IMR-90 (cell line): Measurements from ENCODE around the gene WDR48. TPM values are rescaled to one million over a fixed set of nuclear protein-coding genes. Genes with fewer than 3 reads are reported as not detected.
A peak's percentile ranks its signal among the peaks of the same experiment; 100 is the strongest.

Source experiments
- ATAC-seq: fragments of 200-7000 bp; cut with Tn5 transposase; 2 replicates; pipeline ENCODE4 v1.9.1; 2020; ENCODE audit warnings: low read depth, mild to moderate bottlenecking, moderate library complexity
- BruUV-seq: library from RNA; stranded (reverse); fragments of 400-500 nt; replicated peaks from 2 replicates; lab custom pipeline; 2021; lab: Mats Ljungman, UMichigan
- CTCF ChIA-PET: fragments of 300-600 bp; formaldehyde crosslinking; extraction: SDS; loops from one replicate; lab custom pipeline; 2021; ENCODE audit warnings: antibody characterized with exemption; lab: Yijun Ruan, JAX
- POLR2A ChIA-PET: fragments of 300-600 bp; sonication (Branson Sonifier 250); formaldehyde crosslinking; loops from one replicate; lab custom pipeline; 2022; ENCODE audit warnings: antibody characterized with exemption; ENCODE audit not compliant: unreplicated experiment; lab: Charles Lee
- DNase-seq: peaks from one replicate; pipeline ENCODE4 v3.0.0; 2013
- H2AFZ ChIP-seq: replicated peaks from 2 replicates; pipeline ENCODE3; 2013; ENCODE audit warnings: low read length, mild to moderate bottlenecking; ENCODE audit not compliant: poor library complexity
- H2AK5ac ChIP-seq: 2 replicates; pipeline ENCODE4 v1.6.1; 2013; ENCODE audit warnings: low read depth, low read length, inconsistent platforms
- H2AK9ac ChIP-seq: replicated peaks from 2 replicates; pipeline ENCODE3; 2013; ENCODE audit warnings: mild to moderate bottlenecking, low read depth, low read length, moderate library complexity; ENCODE audit not compliant: poor library complexity
- H2BK120ac ChIP-seq: 2 replicates; pipeline ENCODE4 v1.6.1; 2013; ENCODE audit warnings: low read depth, low read length, inconsistent platforms
- H2BK15ac ChIP-seq: 3 replicates; pipeline ENCODE4 v1.6.1; 2013; ENCODE audit warnings: low read depth, low read length, inconsistent platforms
- H2BK20ac ChIP-seq: 2 replicates; pipeline ENCODE4 v1.6.1; 2013; ENCODE audit warnings: low read depth, mild to moderate bottlenecking, inconsistent platforms, low read length, moderate library complexity
- H2BK5ac ChIP-seq: 2 replicates; pipeline ENCODE4 v1.6.1; 2013; ENCODE audit warnings: mild to moderate bottlenecking, low read depth, low read length, inconsistent platforms; ENCODE audit not compliant: poor library complexity, severe bottlenecking
- H3K14ac ChIP-seq: replicated peaks from 2 replicates; pipeline ENCODE4 v1.6.1; 2013; ENCODE audit warnings: low read depth, low read length, inconsistent platforms
- H3K18ac ChIP-seq: 2 replicates; pipeline ENCODE4 v1.6.1; 2013; ENCODE audit warnings: low read depth, low read length, control low read depth
- H3K23ac ChIP-seq: 2 replicates; pipeline ENCODE4 v1.6.1; 2013; ENCODE audit warnings: low read depth, low read length, inconsistent platforms
- H3K27ac ChIP-seq: 2 replicates; pipeline ENCODE4 v1.5.1; 2013; ENCODE audit warnings: mild to moderate bottlenecking, control low read depth, low read length; ENCODE audit not compliant: insufficient read depth
- H3K27me3 ChIP-seq: 2 replicates; pipeline ENCODE4 v1.6.1; 2013; ENCODE audit warnings: low read length; ENCODE audit not compliant: control insufficient read depth, insufficient read depth
- H3K36me3 ChIP-seq: 2 replicates; pipeline ENCODE4 v1.6.1; 2013; ENCODE audit warnings: low read length, mixed read lengths; ENCODE audit not compliant: control insufficient read depth, insufficient read depth
- H3K4ac ChIP-seq: 2 replicates; pipeline ENCODE4 v1.6.1; 2013; ENCODE audit warnings: low read depth, low read length, inconsistent platforms
- H3K4me1 ChIP-seq: 2 replicates; pipeline ENCODE4 v1.6.1; 2013; ENCODE audit warnings: low read length, mixed read lengths; ENCODE audit not compliant: control insufficient read depth, insufficient read depth
- H3K4me2 ChIP-seq: 2 replicates; pipeline ENCODE4 v1.6.1; 2013; ENCODE audit warnings: low read depth, mild to moderate bottlenecking, control low read depth, low read length, moderate library complexity
- H3K4me3 ChIP-seq: 2 replicates; pipeline ENCODE4 v1.5.1; 2013; ENCODE audit warnings: low read depth, mild to moderate bottlenecking, control low read depth, low read length, moderate library complexity; ENCODE audit not compliant: insufficient read depth
- H3K56ac ChIP-seq: 2 replicates; pipeline ENCODE4 v1.6.1; 2013; ENCODE audit warnings: low read length, inconsistent platforms; ENCODE audit not compliant: insufficient read depth; ENCODE audit errors: extremely low read depth
- H3K79me1 ChIP-seq, 2 experiments: 2 replicates each; pipeline ENCODE4 v1.6.1; 2013; ENCODE audit warnings: low read length in 2 of 2, inconsistent platforms in 1 of 2, low read depth in 1 of 2
- H3K9ac ChIP-seq: 2 replicates; pipeline ENCODE4 v1.6.1; 2013; ENCODE audit warnings: low read depth, low read length, control low read depth
- H3K9me1 ChIP-seq: 2 replicates; pipeline ENCODE4 v1.6.1; 2013; ENCODE audit warnings: low read length, inconsistent platforms; ENCODE audit not compliant: insufficient read depth
- H3K9me3 ChIP-seq: 2 replicates; pipeline ENCODE4 v1.6.1; 2013; ENCODE audit warnings: low read length; ENCODE audit not compliant: control insufficient read depth, insufficient read depth
- H4K20me1 ChIP-seq: 2 replicates; pipeline ENCODE4 v1.6.1; 2013; ENCODE audit warnings: low read length, inconsistent platforms; ENCODE audit not compliant: insufficient read depth
- H4K5ac ChIP-seq: 2 replicates; pipeline ENCODE4 v1.6.1; 2013; ENCODE audit warnings: mild to moderate bottlenecking, low read depth, low read length, control low read depth
- H4K8ac ChIP-seq, 2 experiments: 2 replicates each; pipeline ENCODE4 v1.6.1; 2013; ENCODE audit warnings: low read depth in 2 of 2, low read length in 2 of 2, control low read depth in 1 of 2, inconsistent platforms in 1 of 2
- H4K91ac ChIP-seq: 2 replicates; pipeline ENCODE4 v1.6.1; 2013; ENCODE audit warnings: low read depth, low read length, inconsistent platforms; ENCODE audit not compliant: insufficient read depth
- BHLHE40 ChIP-seq: fragments of 150-350 bp; IDR thresholded peaks from 2 replicates; pipeline ENCODE4 v1.6.1; 2016; ENCODE audit warnings: mild to moderate bottlenecking, low read depth, low read length
- CEBPB ChIP-seq: IDR thresholded peaks from 2 replicates; pipeline ENCODE4 v1.6.1; 2012; ENCODE audit warnings: low read depth, low read length, improper control_type of control experiment
- CHD1 ChIP-seq: IDR thresholded peaks from 2 replicates; pipeline ENCODE4 v1.6.1; 2012; ENCODE audit warnings: low read depth, low read length, improper control_type of control experiment
- MAFK ChIP-seq: IDR thresholded peaks from 2 replicates; pipeline ENCODE4 v1.6.1; 2012; ENCODE audit warnings: low read depth, low read length, improper control_type of control experiment
- MXI1 ChIP-seq: IDR thresholded peaks from 2 replicates; pipeline ENCODE4 v1.6.1; 2012; ENCODE audit warnings: low read depth, mild to moderate bottlenecking, low read length, moderate library complexity, borderline replicate concordance
- NFE2L2 ChIP-seq: fragments of 150-350 bp; IDR thresholded peaks from 2 replicates; pipeline ENCODE4 v1.6.1; 2016; ENCODE audit warnings: low read depth, mild to moderate bottlenecking, low read length
- POLR2A ChIP-seq: IDR thresholded peaks from 2 replicates; pipeline ENCODE4 v1.6.1; 2012; ENCODE audit warnings: mild to moderate bottlenecking, low read depth, low read length
- WGBS, 2 experiments: methylation state at CpG; one replicate each; pipeline versions ENCODE4 v1.1.5 to v1.1.7; 2013; ENCODE audit warnings: missing lambda C conversion rate in 2 of 2; ENCODE audit not compliant: insufficient read length in 1 of 2; ENCODE audit errors: extremely low coverage in 2 of 2; 5-methylcytosine and 5-hydroxymethylcytosine counted together
- dilution Hi-C: fragments of 300-500 bp; cut with HindIII; formaldehyde crosslinking; loops from one replicate; pipeline ENCODE4 v1.14.3; 2018; ENCODE audit warnings: low sequenced_read_pairs; ENCODE audit not compliant: unreplicated experiment
- in situ Hi-C: fragments of 300-500 bp; cut with MboI; formaldehyde crosslinking; loops from 3 replicates; pipeline ENCODE4 v1.14.3; 2019; ENCODE audit warnings: low sequenced_read_pairs, inconsistent platforms, mixed read lengths
- intact Hi-C: fragments of 100-400 bp; cut with micrococcal nuclease; formaldehyde crosslinking; loops from 2 replicates; pipeline ENCODE4 v1.10.0; 2022
- polyA plus RNA-seq, 3 experiments: library from polyadenylated mRNA; depleted of rRNA; stranded (reverse); fragments of >200 nt; gene quantifications; 2 replicates each; pipeline ENCODE4 v1.2.3, GENCODE V29; 2012; ENCODE audit warnings: low replicate concordance in 1 of 3
- total RNA-seq: library from RNA; depleted of rRNA; stranded (reverse); fragments of >200 nt; gene quantifications from 2 replicates; pipeline ENCODE4 v1.2.3, GENCODE V29; 2012
- TF ChIP-seq, protein P1 (sequence below): conservative IDR thresholded peaks from 2 replicates; pipeline ENCODE4 v1.5.1; 2012; ENCODE audit warnings: mild to moderate bottlenecking, low read depth, low read length, improper control_type of control experiment

Gene WDR48
- total and polyA plus RNA-seq, 2 of the 4 experiments (the other 2 are of a cell fraction), result 14.4 to 41.2 TPM

DNA sequence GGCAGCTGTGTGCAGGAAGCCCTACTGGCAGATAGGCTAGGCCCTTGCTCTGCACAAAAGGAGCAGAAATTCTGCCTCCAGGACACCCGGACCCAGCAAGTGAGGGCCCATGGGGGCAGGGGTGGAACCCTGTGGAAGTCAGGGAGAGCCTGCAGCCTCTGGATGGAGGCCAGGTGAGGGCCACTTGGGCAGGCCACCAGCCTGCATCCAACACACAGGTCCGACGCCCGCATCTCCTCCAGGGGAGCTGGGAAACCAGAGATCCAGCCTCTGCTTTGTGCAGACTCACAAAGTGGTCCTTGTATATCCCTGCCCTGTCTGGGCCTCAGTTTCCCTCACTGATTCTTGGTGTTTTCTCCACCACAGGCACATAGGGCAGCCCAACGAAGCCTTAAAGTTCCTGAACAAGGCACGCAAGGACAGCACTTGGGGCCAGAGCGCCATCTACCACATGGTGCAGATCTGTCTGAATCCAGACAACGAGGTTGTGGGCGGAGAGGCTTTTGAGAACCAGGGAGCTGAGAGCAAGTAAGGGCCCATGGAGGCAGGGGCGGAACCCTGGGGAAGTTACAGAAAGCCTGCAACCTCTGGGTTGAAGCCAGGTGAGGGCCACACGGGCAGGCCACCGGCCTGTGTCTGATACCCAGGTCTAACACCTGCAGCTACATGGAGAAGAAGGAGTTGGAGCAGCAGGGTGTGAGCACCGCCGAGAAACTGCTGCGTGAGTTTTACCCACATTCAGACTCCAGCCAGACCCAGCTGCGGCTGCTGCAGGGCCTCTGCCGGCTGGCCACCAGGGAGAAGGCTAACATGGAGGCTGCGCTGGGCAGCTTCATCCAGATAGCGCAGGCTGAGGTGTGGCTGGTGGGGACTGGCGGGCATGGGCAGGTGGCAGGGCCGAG, 85.0 kb downstream of the WDR48 start:
- no peak overlapping the region for H3K4me3 ChIP-seq
- POLR2A ChIA-PET, result no interaction called here
- no peak overlapping the region for H2BK15ac ChIP-seq
- H4K91ac ChIP-seq, result no peak overlapping the region
- H3K9ac ChIP-seq, result no peak overlapping the region
- peaks cover 6 to 32% of the 10 kb centered on the region in 2 experiments for H3K79me1 ChIP-seq
- H3K4ac ChIP-seq, result no peak overlapping the region
- no peak overlapping the region for H2AK5ac ChIP-seq
- no peak overlapping the region for H3K56ac ChIP-seq
- dilution Hi-C loops, result no loop called here
- peaks cover 24% of the 10 kb centered on the region for H3K9me1 ChIP-seq
- no peak overlapping the region for H2BK120ac ChIP-seq
- no peak for DNase-seq
- no TSS peak for BruUV-seq
- H3K23ac ChIP-seq, result no peak overlapping the region
- no peak overlapping the region for H4K5ac ChIP-seq
- H3K18ac ChIP-seq, result no peak overlapping the region
- in situ Hi-C loops, result no loop called here
- no peak overlapping the region for H2AFZ ChIP-seq
- TF ChIP-seq CHD1, result no peak
- no peak for TF ChIP-seq BHLHE40
- TF ChIP-seq NFE2L2, result no peak
- TF ChIP-seq POLR2A, result peak; percentile 29
- TF ChIP-seq MAFK, result no peak
- TF ChIP-seq MXI1, result no peak
- no peak for TF ChIP-seq CEBPB
- TF ChIP-seq, protein P1, sequence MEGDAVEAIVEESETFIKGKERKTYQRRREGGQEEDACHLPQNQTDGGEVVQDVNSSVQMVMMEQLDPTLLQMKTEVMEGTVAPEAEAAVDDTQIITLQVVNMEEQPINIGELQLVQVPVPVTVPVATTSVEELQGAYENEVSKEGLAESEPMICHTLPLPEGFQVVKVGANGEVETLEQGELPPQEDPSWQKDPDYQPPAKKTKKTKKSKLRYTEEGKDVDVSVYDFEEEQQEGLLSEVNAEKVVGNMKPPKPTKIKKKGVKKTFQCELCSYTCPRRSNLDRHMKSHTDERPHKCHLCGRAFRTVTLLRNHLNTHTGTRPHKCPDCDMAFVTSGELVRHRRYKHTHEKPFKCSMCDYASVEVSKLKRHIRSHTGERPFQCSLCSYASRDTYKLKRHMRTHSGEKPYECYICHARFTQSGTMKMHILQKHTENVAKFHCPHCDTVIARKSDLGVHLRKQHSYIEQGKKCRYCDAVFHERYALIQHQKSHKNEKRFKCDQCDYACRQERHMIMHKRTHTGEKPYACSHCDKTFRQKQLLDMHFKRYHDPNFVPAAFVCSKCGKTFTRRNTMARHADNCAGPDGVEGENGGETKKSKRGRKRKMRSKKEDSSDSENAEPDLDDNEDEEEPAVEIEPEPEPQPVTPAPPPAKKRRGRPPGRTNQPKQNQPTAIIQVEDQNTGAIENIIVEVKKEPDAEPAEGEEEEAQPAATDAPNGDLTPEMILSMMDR, result no peak
- no peak overlapping the region for H3K14ac ChIP-seq
- peak overlapping the region; percentile 21 for H2AK9ac ChIP-seq
- peaks cover 39% of the 10 kb centered on the region for H4K20me1 ChIP-seq
- H3K4me2 ChIP-seq, result no peak overlapping the region
- no peaks in the 10 kb centered on the region for H3K27me3 ChIP-seq
- H3K9me3 ChIP-seq, result no peaks in the 10 kb centered on the region
- no peak overlapping the region for H3K27ac ChIP-seq
- no peak overlapping the region for H2BK20ac ChIP-seq
- 100% methylated on average over 8 of the region's 21 CpGs; no CpG with 5 or more reads in 1 of the 2 experiments for WGBS, 2 experiments
- peaks cover 19% of the 10 kb centered on the region for H3K4me1 ChIP-seq
- CTCF ChIA-PET, result interaction anchor here (0.6 kb wide), 1 partner anchor 9 kb away, joined by 4 read pairs; no protein-coding TSS in a partner anchor
- ATAC-seq, result no peak
- no peak overlapping the region for H4K8ac ChIP-seq
- H3K36me3 ChIP-seq, result peaks cover 10% of the 10 kb centered on the region
- no peak overlapping the region for H2BK5ac ChIP-seq
- intact Hi-C loops, result no loop called here
